HEK293 (cell line): ENCODE results near the gene CACNA1D.

Source experiments
- CTCF ChIA-PET: fragments of 350-600 bp; formaldehyde crosslinking; extraction: SDS; loops from one replicate; lab custom pipeline; 2021; ENCODE audit warnings: antibody characterized with exemption; lab: Yijun Ruan, JAX
- POLR2A ChIA-PET: fragments of 300-600 bp; formaldehyde crosslinking; extraction: SDS; loops from one replicate; lab custom pipeline; 2020; ENCODE audit warnings: antibody characterized with exemption, inconsistent platforms; lab: Yijun Ruan, JAX
- H3K27ac ChIP-seq: fragments of 200-500 bp; sonication (Bioruptor generic); 2 replicates; pipeline ENCODE4 v1.5.1; 2014; ENCODE audit warnings: low read depth, low read length, control low read depth, inconsistent platforms; ENCODE audit errors: extremely low read depth
- H3K36me3 ChIP-seq, 2 experiments: fragments of 200-500 bp in 1 of 2; sonication (Bioruptor generic) in 1 of 2; 1 replicate in 1 of 2; 2 replicates in 1 of 2; pipeline ENCODE4 v1.5.1; 2014 to 2017; ENCODE audit warnings: inconsistent platforms in 2 of 2, low read length in 2 of 2; ENCODE audit not compliant: control insufficient read depth in 2 of 2, insufficient read depth in 1 of 2
- H3K4me1 ChIP-seq: fragments of 200-500 bp; sonication (Bioruptor generic); 2 replicates; pipeline ENCODE4 v1.5.1; 2014; ENCODE audit warnings: mild to moderate bottlenecking, low read length, inconsistent platforms; ENCODE audit not compliant: control insufficient read depth, insufficient read depth
- H3K4me3 ChIP-seq: 2 replicates; pipeline ENCODE4 v1.5.1; 2011; ENCODE audit warnings: low read depth, mild to moderate bottlenecking, control low read depth, low read length, moderate library complexity
- H3K9me3 ChIP-seq: fragments of 200-500 bp; sonication (Bioruptor generic); 2 replicates; pipeline ENCODE4 v1.5.1; 2014; ENCODE audit warnings: low read depth, low read length, inconsistent platforms; ENCODE audit not compliant: control insufficient read depth, insufficient read depth
- CTCF ChIP-seq: fragments of 450-650 bp; formaldehyde crosslinking; IDR thresholded peaks from 2 replicates; pipeline ENCODE4 v1.5.1; 2016; ENCODE audit warnings: missing biosample characterization, missing genetic modification characterization
- GLI4 ChIP-seq: fragments of 450-650 bp; formaldehyde crosslinking; IDR thresholded peaks from 2 replicates; pipeline ENCODE4 v1.5.1; 2016; ENCODE audit warnings: missing biosample characterization, missing genetic modification characterization
- KLF16 ChIP-seq: fragments of 450-650 bp; formaldehyde crosslinking; IDR thresholded peaks from 2 replicates; pipeline ENCODE4 v1.5.1; 2017; ENCODE audit warnings: missing biosample characterization, missing genetic modification characterization
- KLF8 ChIP-seq: fragments of 450-650 bp; formaldehyde crosslinking; IDR thresholded peaks from 2 replicates; pipeline ENCODE4 v1.5.1; 2016; ENCODE audit warnings: missing biosample characterization, missing genetic modification characterization
- MZF1 ChIP-seq: fragments of 450-650 bp; formaldehyde crosslinking; IDR thresholded peaks from 2 replicates; pipeline ENCODE4 v1.5.1; 2017; ENCODE audit warnings: missing biosample characterization, missing genetic modification characterization, borderline replicate concordance
- PATZ1 ChIP-seq: fragments of 450-650 bp; formaldehyde crosslinking; IDR thresholded peaks from 2 replicates; pipeline ENCODE4 v1.5.1; 2016; ENCODE audit warnings: missing biosample characterization, missing genetic modification characterization
- ZNF133 ChIP-seq: fragments of 450-650 bp; formaldehyde crosslinking; IDR thresholded peaks from 2 replicates; pipeline ENCODE4 v1.5.1; 2016; ENCODE audit warnings: missing biosample characterization, missing genetic modification characterization
- ZNF174 ChIP-seq: fragments of 450-650 bp; formaldehyde crosslinking; IDR thresholded peaks from 2 replicates; pipeline ENCODE4 v1.5.0; 2017; ENCODE audit warnings: missing biosample characterization, mild to moderate bottlenecking, missing genetic modification characterization
- ZNF211 ChIP-seq: fragments of 450-650 bp; formaldehyde crosslinking; IDR thresholded peaks from 2 replicates; pipeline ENCODE4 v1.5.1; 2016; ENCODE audit warnings: low read depth, missing biosample characterization, missing genetic modification characterization
- ZNF354C ChIP-seq: fragments of 450-650 bp; formaldehyde crosslinking; IDR thresholded peaks from 2 replicates; pipeline ENCODE4 v1.5.1; 2016; ENCODE audit warnings: missing biosample characterization, missing genetic modification characterization, low read depth, borderline replicate concordance
- ZNF426 ChIP-seq: fragments of 450-650 bp; formaldehyde crosslinking; IDR thresholded peaks from 2 replicates; pipeline ENCODE4 v1.5.1; 2017; ENCODE audit warnings: missing biosample characterization, missing genetic modification characterization, mild to moderate bottlenecking, inconsistent platforms, moderate library complexity
- ZNF473 ChIP-seq: fragments of 450-650 bp; formaldehyde crosslinking; IDR thresholded peaks from 2 replicates; pipeline ENCODE4 v1.5.1; 2017; ENCODE audit warnings: missing biosample characterization, missing genetic modification characterization
- ZNF621 ChIP-seq: fragments of 450-650 bp; formaldehyde crosslinking; IDR thresholded peaks from 2 replicates; pipeline ENCODE4 v1.5.1; 2017; ENCODE audit warnings: missing biosample characterization, missing genetic modification characterization
- ZNF624 ChIP-seq: fragments of 450-650 bp; formaldehyde crosslinking; IDR thresholded peaks from 2 replicates; pipeline ENCODE4 v1.5.1; 2017; ENCODE audit warnings: missing biosample characterization, missing genetic modification characterization
- ZNF670 ChIP-seq: fragments of 450-650 bp; formaldehyde crosslinking; IDR thresholded peaks from 2 replicates; pipeline ENCODE4 v1.5.1; 2016; ENCODE audit warnings: missing biosample characterization, missing genetic modification characterization, low read depth
- ZNF768 ChIP-seq: fragments of 450-650 bp; formaldehyde crosslinking; IDR thresholded peaks from 2 replicates; pipeline ENCODE4 v1.5.1; 2018; ENCODE audit warnings: missing biosample characterization, mild to moderate bottlenecking, missing genetic modification characterization
- ZNF785 ChIP-seq: fragments of 450-650 bp; formaldehyde crosslinking; IDR thresholded peaks from 2 replicates; pipeline ENCODE4 v1.5.1; 2016; ENCODE audit warnings: missing biosample characterization, missing genetic modification characterization
- ZNF830 ChIP-seq: fragments of 450-650 bp; IDR thresholded peaks from 2 replicates; pipeline ENCODE4 v1.5.0; 2018; ENCODE audit warnings: missing biosample characterization, missing genetic modification characterization, low read depth, mild to moderate bottlenecking, moderate library complexity

The CACNA1D gene

GRCh38 chr3:53496392-53496670 is 1.9 kb downstream of the CACNA1D start:
- TF ChIP-seq ZNF211 (tag by site-specific recombination) (no peak), ZNF354C (tag by site-specific recombination) (no peak), PATZ1 (tag by site-specific recombination) (no peak), ZNF174 (tag by site-specific recombination) (no peak), ZNF624 (no peak), ZNF621 (tag by site-specific recombination) (no peak), GLI4 (tag by site-specific recombination) (no peak), KLF16 (no peak)
- POLR2A ChIA-PET, result no interaction called here
- Histone ChIP-seq H3K9me3 (no peaks in the 10 kb centered on the region), H3K36me3 (no peaks in the 10 kb centered on the region), H3K4me1 (no peaks in the 10 kb centered on the region), H3K4me3 (no peak overlapping the region), H3K27ac (no peak overlapping the region)
- CTCF ChIA-PET, result no interaction called here

DNA sequence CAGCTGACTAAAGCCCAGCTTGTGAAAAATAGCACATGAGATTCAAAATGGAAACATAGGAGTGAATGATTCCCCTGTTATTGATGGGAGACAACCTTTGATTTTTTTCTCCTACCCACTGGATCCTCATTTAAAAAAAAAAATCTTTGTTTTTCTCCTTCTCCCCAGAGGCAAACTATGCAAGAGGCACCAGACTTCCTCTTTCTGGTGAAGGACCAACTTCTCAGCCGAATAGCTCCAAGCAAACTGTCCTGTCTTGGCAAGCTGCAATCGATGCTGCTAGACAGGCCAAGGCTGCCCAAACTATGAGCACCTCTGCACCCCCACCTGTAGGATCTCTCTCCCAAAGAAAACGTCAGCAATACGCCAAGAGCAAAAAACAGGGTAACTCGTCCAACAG is 2.6 kb downstream of the CACNA1D start:
- Histone ChIP-seq H3K36me3 (no peaks in the 10 kb centered on the region), H3K27ac (no peak overlapping the region), H3K9me3 (no peaks in the 10 kb centered on the region), H3K4me3 (no peak overlapping the region), H3K4me1 (no peaks in the 10 kb centered on the region)
- no peak for TF ChIP-seq MZF1
- no peak for TF ChIP-seq ZNF473
- no peak for TF ChIP-seq ZNF426 (tag by site-specific recombination)
- TF ChIP-seq ZNF830, result no peak
- TF ChIP-seq ZNF670 (tag by site-specific recombination), result no peak
- TF ChIP-seq ZNF768 (tag by site-specific recombination), result no peak
- no peak for TF ChIP-seq CTCF
- TF ChIP-seq ZNF785 (tag by site-specific recombination), result no peak
- TF ChIP-seq, all 188 proteins: peak for 0
- POLR2A ChIA-PET, result no interaction called here
- CTCF ChIA-PET, result no interaction called here

- H3K27ac ChIP-seq, result no peak overlapping the region
- no peaks in the 10 kb centered on the region for H3K4me1 ChIP-seq
- H3K4me3 ChIP-seq, result no peak overlapping the region
- H3K9me3 ChIP-seq, result no peaks in the 10 kb centered on the region
- no peak for TF ChIP-seq KLF8
- TF ChIP-seq ZNF133 (tag by site-specific recombination), result 0 out of 2 replicates have a peak, but pooled peaks have one; percentile 24
- POLR2A ChIA-PET, result no interaction called here
- CTCF ChIA-PET, result interaction anchor here (0.9 kb wide), 1 partner anchor 27 kb away, joined by 3 read pairs; no protein-coding TSS in a partner anchor
- no peaks in the 10 kb centered on the region for H3K36me3 ChIP-seq
These were observed 4.6 kb downstream of the CACNA1D start for GRCh38 chr3:53498806-53499641.
